ENCODE data around the gene EFNA5.

The EFNA5 gene

DNA sequence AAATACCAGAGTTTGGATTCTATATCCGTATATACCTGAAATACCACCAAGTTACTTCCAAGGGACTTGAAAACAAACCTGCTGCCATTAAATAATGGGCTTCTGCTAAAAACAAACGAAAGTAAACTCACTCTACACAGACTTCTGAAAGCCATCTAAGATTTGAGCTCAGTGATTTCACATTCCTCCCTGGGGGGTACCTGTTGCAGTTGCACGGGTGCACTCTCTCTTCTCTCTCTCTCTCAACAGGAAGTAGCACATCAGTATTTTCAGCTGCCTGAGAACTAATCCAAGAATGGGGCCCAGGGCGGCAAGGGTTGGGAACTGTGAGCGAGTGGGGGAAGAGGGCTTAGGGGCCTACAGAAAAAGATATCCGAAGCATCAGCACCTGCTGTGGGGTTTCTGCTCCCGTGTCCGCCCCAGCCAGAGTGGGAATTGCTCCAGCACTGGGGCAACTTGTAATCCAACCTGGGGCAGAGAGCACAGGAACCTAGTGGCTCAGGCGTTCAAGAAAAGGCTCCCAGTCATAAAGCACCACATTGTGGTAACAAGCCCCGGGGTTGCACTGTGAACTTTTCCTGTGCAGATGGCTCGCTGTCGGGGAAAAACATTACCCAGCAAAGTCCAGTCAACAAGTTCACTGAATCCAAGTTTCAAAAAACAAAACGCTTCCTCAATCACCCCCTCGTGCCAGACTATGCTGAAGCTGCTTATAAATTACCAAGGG lies 99.8 kb downstream of the EFNA5 start:
- DNase-seq (ENCODE audit: low spot score) = no peak

DNA sequence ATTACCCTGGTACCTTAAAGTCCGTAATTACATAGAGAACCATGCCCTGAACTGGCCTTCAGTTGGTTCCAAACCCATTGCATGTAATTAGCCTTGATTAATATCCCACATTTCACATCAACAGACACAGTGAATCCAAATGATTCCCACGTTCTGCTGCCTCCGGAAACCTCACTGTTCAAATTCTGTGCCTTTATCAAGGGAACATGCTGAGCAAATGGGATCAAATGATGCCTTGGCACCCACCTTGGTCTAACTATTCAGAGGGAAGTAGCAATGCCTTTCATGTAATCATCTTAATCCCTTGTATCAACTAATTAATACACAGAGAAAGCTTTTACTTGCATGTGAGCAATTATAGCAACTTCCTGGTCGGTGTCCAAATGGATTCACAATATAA lies 100.6 kb downstream of the EFNA5 start:
- no peak for DNase-seq (ENCODE audit: low spot score)

DNA sequence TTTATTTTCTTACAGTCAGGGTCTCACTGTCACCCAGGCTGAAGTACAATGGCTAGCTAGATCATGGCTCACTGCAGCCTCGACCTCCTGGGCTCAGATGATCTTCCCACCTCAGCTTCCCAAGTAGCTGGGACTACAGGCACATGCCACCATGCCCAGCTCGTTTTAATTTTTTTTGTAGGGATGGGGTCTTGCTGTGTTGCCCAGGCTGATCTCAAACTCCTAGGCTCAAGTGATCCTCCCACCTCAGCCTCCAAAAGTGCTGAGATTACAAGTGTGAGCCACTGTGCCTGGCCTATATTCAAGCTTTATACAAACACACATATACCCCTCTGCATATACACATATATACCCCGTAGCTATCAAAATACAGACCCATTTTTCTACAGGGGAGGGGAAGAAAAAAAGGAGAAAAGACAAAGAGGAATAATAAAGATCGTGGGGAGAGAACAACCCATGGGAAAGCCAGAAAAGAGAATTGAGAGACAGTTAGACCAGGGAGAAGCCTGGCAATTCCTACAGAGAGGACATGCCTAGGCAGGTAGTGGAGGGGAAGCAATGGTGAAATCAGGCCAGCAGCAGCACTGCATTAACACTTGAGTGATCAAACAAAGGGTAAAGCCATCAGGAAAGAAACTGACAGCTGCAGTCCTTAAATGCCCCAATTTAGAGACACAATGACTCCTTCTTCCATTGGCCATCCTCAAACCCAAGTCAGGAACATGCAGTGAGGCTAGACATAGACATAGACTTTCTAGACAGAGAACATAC lies 102.7 kb downstream of the EFNA5 start:
- DNase-seq (ENCODE audit: low spot score) = no peak

DNA sequence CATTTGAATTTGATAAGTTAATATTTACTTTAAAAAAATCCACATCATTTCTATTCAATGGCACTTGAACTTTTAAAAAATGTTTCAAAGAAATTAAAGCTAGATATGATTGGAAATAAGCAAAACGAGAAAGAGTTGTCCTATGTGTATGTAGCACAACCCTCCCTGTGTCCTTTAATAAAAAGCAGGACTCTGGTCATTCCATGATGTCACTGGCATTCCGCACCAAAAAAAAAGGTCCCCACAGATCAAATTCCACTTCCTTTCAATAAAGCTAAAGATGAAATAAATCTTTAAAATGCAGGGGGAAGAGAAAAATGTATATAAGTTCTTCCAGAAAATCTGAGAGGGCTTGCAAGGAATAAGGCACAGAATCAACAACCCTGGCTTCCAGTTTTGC lies 103.8 kb downstream of the EFNA5 start:
- no peak for DNase-seq (ENCODE audit: low spot score)

DNA sequence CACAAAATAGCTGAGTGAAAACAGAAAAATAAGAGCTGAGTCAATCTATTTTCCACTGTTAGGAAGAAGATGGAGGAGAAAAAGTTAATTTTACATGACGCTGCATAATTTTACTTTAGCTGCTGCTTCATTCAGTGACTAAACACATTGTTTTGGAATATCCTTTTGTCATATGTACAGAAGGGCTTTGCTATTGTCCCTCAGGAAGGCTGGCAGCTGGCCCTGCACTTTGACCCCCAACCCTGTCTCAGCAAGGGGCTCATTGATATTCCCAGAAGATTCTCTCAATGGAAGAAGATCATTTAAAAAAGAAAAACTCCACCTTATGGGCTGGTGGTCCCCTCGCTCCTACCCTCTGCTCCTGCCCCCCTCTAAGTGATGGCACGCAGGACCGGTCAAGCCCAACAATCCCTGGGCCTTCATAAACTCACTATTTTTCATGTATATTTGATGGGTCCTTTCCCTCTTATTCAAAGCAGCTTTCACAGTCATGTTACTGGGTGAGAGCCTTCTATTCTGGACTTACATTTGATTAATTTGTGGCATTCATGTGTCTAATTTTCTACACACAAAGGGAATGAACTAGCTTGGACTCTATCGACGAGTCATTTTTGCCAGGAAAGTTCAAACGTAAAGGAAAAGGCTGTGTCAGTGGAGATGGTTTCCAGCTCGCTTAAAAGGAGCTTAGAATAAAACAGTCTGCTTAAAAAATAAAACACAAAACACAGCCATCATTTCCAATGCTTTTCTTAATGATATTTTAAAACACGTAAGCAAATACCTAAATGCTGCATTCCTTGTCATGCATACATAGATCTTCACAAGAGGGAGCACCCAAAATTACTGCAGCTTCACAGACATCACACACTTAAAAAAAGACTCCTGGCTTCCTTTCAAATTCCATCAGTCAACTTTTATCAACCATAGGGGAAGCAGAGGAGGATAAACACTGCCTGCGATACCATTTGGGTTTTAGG lies 104.7 kb downstream of the EFNA5 start:
- no peak for DNase-seq (ENCODE audit: low spot score)

DNA sequence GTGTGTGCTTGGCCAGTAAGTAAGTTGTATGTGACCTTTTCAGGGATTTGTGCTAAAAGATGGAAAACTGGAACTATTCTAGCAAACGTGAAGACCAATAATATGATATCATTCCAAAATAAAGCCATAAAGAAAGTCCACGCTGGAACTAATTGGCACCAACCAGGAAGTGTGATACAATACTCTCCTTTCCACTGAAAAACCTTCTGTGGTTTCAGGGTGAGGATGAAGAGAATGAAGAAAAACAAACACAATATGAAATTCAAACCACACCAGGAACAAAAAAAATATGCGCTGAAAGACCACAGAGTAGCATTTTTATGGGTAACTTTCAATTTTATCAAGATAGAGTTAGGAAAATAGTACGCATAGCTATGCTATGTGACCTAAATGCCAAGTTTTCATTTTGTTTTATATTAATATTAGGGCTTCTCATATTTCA lies 105.8 kb downstream of the EFNA5 start:
- DNase-seq (ENCODE audit: low spot score) = peak; percentile 7

DNA sequence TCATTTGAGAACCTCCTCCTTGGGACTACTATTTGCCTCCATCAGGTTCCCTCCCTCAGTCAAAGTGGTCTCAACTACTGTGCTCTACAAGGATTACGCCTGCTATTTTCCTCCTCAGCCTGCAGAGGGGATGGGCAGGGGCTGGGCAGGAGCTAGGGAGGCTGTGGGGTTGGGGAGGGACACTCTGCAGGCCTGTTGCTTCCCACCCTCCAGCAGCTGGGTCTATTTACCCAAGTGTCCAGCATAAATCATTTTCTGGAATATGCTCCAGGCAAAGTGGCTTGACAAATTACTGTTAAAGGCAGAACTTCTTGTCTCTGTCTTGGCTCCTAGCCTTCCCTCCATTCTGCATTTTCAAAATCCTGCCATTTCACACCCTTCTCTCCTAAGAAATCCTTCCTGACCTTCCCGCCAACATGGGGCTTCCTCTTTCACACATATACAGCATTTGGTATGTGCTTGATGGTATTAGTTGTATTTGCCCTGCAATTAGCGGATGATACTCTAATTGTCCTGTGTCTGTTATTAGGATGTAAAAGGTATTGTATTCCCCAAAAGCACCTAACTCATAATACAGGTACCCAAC lies 106.7 kb downstream of the EFNA5 start:
- DNase-seq (ENCODE audit: low spot score) = no peak

DNA sequence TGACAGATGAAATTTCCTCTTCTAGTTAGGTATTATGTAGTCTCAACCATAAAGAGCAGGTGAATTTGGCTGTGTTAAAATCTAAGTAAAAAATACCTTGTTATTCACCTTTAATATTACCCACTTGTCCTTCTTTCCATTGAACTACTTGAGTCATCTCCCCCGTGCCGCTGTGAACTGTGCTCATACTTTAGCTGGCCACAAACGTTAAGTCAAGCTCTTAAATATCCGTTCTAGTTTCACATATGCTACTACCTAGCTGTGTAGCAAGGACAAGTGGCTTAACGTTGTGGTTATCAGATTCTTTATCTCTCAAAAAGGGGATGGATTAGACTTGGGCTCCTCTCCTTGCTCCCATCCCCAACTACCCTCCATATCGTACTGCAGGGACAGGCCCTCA lies 110.4 kb downstream of the EFNA5 start:
- DNase-seq (ENCODE audit: low spot score) = no peak

DNA sequence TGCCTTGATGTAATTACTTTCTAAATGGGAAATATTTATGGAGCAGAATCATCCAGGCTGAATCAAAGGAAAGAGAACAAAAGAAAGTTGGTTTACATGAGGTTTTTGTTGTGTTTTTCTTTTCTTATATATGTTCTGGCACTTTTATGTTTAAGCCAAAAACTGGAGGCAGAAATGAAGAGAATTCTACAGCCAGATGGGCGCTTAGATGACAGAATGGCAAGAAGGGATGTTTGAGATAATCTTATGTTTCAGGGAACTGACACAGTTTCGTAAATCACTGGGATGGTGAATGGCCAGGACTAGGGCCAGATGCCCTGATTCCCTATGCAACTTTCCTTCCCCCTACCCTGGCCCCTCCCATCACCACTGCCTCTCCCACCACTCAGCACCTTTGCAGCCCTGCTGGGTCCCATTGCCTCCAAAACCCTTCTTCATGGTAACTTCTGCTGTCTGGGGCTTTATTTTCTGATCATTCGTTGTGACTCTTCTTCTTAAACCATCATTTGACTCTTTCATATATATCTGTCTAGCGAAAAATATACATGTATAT lies 111.8 kb downstream of the EFNA5 start:
- DNase-seq (ENCODE audit: low spot score) = no peak

DNA sequence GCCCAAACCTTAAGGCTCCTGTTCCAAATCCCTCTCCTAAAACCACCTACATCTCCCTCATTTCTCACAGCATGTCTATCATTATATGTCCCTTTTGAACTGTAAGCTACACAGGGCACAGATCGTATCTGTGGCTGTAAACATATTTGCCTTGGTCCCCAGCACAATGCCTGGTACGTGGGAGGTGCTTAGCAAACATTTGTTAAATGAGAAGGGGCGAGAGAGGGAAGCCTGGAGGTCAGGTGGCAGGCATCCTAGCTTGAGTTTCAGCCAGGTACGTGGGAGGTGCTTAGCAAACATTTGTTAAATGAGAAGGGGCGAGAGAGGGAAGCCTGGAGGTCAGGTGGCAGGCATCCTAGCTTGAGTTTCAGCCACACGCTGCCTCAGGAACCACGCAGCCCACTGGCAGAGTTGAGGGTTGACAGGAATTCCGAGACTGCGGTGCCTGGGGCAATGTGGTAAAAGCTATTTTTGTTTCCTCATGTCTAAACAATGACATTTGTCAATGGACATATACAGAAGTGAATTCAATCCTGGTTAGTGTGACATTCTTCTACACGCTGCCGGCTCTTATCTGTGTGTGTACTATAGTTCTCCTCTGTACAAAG lies 113.6 kb downstream of the EFNA5 start:
- DNase-seq (ENCODE audit: low spot score) = no peak

DNA sequence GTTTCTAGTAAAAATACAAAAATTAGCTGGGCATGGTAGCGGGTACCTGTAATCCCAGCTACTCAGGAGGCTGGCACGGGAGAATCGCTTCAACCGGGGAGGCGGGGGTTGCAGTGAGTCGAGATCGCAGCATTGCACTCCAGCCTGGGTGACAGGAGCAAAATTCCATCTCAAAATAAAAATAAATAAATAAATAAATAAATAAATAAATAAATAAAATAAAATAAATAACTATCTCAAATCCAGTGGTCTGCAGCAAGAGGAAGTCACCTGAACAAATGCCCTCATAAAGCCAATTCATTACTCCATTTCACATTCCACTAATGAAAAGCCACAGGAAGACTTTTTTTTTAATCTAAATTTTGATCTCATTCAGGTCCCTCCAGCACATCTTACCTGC lies 114.2 kb downstream of the EFNA5 start:
- DNase-seq (ENCODE audit: low spot score) = no peak

DNA sequence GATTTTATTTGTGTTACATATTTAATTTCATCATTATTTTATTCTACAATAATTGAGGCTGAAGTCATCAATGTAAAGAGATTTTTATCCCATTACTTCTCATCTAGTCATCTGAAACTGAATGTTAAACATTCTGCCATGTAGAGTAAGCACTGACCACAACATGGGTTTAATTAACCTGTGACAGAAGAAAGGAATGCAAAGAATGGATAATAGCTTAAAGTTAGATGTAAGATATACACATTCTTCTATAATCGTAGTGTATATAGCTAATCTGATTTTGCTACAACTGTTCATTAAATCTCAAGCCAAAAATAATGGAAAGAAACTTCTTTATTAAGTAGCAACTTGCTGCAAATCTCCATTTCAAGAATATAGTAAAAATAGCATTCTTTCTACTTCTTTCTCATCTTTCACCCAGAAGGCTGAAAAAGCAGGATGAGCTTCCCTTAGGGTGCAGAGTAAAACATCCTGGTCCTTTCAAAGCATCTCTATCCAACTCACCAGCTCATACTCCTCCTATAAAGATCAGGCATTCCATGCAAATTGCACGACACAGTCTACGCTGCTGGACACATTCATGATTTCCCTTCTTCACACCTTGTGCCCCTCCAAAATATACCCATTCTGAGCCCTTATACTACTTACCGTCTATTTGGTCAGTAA lies 115.2 kb downstream of the EFNA5 start:
- peak; percentile 9 for DNase-seq (ENCODE audit: low spot score)

DNA sequence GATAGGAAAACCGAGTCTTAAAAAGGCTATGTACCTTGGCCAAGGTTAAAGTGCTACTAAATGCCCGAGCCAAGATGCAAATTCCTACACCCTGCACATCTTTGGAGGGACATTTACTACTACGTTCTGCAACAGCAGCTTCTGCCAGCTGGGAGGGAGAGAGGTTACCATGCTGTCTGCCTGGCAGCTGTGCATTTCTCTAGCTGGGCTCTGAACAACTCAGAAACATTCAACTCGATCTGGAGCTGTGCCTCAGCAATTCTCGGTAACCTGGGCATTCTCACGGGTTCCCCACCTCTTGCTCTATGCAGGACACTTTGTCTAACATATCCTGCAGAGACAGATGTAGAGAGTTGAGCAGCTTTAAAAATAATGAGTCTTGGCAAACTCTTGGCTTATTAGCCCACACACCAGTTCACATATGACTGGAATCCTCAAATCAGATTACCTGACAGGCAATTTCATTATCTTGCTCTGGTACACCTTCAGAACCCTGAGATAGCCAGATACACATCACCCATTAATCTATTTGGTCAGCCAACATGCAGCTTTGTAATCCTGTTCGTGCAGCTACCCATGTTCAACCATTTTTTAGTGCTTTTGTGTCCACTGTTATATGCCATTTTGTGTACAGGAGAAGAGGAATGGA lies 115.8 kb downstream of the EFNA5 start:
- no peak for DNase-seq (ENCODE audit: low spot score)

DNA sequence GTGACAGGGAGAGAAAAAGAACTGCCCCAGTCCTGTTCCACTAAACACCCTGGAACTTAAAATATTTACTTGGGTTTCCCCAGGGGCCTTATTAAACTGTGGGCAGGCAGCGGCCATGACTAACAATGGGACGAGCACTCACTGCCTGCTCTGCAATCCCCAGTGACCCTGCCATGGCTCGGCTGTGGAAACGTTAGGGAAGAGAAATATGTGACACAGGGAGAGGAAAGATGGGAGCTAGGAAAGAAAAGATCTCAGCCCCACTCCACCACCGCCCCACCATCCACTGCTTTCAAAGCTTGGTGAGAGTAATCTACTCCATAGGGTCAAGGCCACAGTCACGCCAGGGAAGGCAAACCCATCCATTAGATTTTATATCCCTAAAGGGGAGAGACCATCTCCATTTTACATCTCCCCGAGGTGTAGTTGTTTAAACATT lies 117.6 kb downstream of the EFNA5 start:
- DNase-seq (ENCODE audit: low spot score) = no peak

DNA sequence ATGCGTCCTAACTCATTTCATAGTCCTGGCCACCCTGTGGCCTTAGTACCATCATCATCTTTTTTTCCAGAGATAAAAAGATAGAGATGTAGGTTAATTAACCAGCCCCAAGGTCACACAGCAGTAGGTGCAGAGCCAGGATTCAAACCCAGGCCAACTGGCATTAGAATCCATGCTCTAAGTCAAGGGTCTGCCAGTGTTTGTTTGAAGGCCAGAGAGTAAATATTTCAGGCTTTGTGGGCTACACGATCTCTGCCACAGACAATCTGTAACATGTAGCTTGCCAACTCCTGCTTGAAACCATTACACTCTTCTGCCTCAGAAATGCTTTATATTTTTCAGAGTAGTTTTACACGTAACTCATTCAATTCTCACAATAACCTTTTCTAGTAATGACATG lies 119.6 kb downstream of the EFNA5 start:
- no peak for DNase-seq (ENCODE audit: low spot score)

DNA sequence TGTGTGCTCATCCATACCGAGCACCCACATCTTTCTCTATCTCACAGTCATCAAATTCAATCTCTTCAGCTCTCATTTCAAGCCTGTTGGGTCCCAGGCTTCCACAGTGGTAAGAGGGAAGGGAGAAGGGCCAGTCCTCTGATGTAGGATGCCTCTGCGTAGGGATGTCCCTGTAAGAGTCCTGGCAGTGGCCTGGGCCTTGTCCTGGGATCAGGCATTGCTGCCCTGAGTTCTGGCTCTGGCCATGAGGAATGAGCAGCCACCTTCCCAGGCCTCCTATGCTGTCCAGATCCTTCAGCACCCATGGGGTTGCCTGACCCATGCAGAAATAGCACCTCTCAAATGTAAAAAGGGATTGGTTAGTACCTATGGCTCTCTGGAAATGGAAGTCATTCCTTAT lies 121.2 kb downstream of the EFNA5 start:
- no peak for DNase-seq (ENCODE audit: low spot score)

DNA sequence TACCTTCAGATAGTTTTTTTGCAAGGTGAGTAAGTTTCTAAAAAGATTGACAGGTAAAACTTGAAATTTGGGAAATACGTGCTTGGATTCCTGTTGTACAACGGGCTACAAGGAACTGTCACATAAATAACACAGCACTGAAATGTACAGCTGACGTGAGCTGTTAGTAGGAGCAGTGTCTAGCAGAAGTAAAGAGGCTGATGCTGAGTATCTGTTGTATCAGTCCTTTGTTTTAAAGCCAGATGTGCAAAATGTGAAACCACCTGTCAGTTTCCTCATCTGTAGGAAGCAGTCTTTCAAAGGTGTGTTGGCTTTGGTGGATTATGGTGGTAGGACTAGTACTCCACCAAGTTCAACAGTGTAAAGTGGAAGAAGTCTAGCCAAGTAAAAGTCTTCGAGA lies 122.3 kb downstream of the EFNA5 start:
- no peak for DNase-seq (ENCODE audit: low spot score)

DNA sequence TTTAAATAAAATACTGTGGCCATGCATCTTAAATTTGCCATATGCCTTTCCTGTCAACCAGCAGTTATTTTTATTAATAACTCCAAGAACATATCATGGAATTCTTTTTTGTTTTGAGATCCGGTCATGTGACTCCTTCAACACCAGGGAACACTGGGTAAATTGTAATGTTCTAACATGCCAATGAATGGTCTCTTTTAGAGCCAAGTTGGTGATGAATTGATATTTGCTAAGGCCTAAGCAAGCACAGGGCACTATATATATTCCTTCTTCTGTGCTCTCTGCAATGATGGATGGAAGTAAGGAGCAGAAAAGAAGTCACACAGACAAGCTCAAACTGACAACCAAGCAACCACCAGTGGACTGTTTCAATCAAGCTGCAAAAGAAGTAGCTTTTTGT lies 124.0 kb downstream of the EFNA5 start:
- no peak for DNase-seq (ENCODE audit: low spot score)

DNA sequence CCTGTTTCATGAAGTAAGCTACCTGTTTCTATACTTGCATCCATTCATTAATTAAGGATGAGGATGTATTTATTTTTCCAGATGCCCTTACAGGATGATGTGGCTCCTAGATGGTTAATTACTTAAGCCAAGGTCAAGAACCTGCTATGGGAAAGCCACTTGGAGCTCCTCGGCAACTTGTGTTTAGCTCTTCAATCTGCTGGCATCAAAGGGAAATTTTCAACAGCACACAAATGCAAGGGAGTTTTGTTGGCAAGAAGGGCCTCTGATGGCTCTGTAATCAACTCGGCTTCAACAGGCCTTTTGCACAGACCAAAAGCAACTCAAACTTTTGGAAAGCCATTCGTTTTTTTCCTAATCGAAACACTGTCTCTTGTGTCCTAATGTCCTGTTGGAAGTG lies 125.3 kb downstream of the EFNA5 start:
- no peak for DNase-seq (ENCODE audit: low spot score)

DNA sequence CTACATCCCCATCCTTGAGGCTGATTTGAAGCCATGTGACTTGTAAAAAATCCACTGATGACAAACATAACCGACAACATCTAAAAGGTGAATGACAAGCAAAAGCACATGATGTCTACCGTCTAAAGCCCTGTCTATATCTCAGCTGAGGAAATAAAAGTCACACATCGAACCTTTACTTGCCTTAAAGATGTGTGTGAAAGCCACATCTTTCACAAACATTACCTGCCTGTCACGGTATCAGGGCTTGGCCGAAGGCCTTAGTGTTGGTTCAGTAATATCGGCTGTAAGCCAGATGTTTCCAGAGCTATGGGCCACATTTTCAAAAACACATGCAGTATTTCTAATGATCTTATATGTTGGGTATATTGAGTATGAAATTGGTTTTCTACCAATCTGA lies 125.8 kb downstream of the EFNA5 start:
- DNase-seq (ENCODE audit: low spot score) = no peak
